Glutamatergic neuron (in vitro differentiated cells): ENCODE data around the gene THAP11. TPM values are rescaled to one million over a fixed set of nuclear protein-coding genes. Genes with fewer than 3 reads are reported as not detected.
A peak's percentile ranks its signal among the peaks of the same experiment; 100 is the strongest.

Source experiments
- DNase-seq: peaks from one replicate; pipeline ENCODE4 v3.0.0; 2022
- H3K27ac Mint-ChIP-seq: one replicate; pipeline ENCODE4 v1.8.0; 2020; ENCODE audit warnings: mild to moderate bottlenecking, mixed read lengths, inconsistent platforms; ENCODE audit not compliant: unreplicated experiment
- H3K27me3 Mint-ChIP-seq: one replicate; pipeline ENCODE4 v1.8.0; 2020; ENCODE audit warnings: mild to moderate bottlenecking, moderate library complexity, mixed read lengths, inconsistent platforms; ENCODE audit not compliant: unreplicated experiment
- H3K36me3 Mint-ChIP-seq: one replicate; pipeline ENCODE4 v1.8.0; 2020; ENCODE audit warnings: mild to moderate bottlenecking, mixed read lengths, inconsistent platforms; ENCODE audit not compliant: unreplicated experiment
- H3K4me1 Mint-ChIP-seq: one replicate; pipeline ENCODE4 v1.8.0; 2020; ENCODE audit warnings: mild to moderate bottlenecking, low read depth, mixed read lengths, inconsistent platforms; ENCODE audit not compliant: unreplicated experiment
- H3K4me3 Mint-ChIP-seq: one replicate; pipeline ENCODE4 v1.8.0; 2020; ENCODE audit warnings: mild to moderate bottlenecking, mixed read lengths, inconsistent platforms; ENCODE audit not compliant: unreplicated experiment
- H3K9me3 Mint-ChIP-seq: one replicate; pipeline ENCODE4 v1.8.0; 2020; ENCODE audit warnings: mild to moderate bottlenecking, moderate library complexity, mixed read lengths, inconsistent platforms; ENCODE audit not compliant: unreplicated experiment
- CTCF ChIP-seq: fragments of 200-600 bp; sonication (generic); IDR thresholded peaks from one replicate; pipeline ENCODE4 v1.5.0; 2021; ENCODE audit not compliant: partially characterized antibody, unreplicated experiment
- total RNA-seq: library from RNA; stranded (reverse); fragmentation: NEBNext Ultra II Directional; extraction: Animal tissue kit (Norgen Biotek cat#: 25700); gene quantifications from one replicate; pipeline ENCODE4 v1.2.1, GENCODE V29; 2021; ENCODE audit not compliant: unreplicated experiment

The THAP11 gene
- total RNA-seq, 1 donor from 2014 or later, result 23.1 TPM

- no peak for DNase-seq
- TF ChIP-seq CTCF, result no peak
- peaks cover 26% of the 10 kb centered on the region for H3K4me1 Mint-ChIP-seq
- peak overlapping the region; percentile 72 for H3K27ac Mint-ChIP-seq
- peaks cover 5% of the 10 kb centered on the region for H3K27me3 Mint-ChIP-seq
- no peaks in the 10 kb centered on the region for H3K36me3 Mint-ChIP-seq
- H3K4me3 Mint-ChIP-seq, result peak overlapping the region; percentile 89
- peaks cover 11% of the 10 kb centered on the region for H3K9me3 Mint-ChIP-seq
Measured at GRCh38 chr16:67841198-67841815, 813 bp upstream of the THAP11 start.

GRCh38 chr16:67842509-67843342, 606 bp downstream of the THAP11 start:
- Mint-ChIP-seq H3K9me3 (peaks cover 13% of the 10 kb centered on the region), H3K27me3 (peaks cover 5% of the 10 kb centered on the region), H3K36me3 (no peaks in the 10 kb centered on the region), H3K4me3 (peak overlapping the region; percentile 97), H3K27ac (peak overlapping the region; percentile 95), H3K4me1 (peaks cover 26% of the 10 kb centered on the region)
- TF ChIP-seq CTCF, result peak; percentile 25
- peak; percentile 79 for DNase-seq

GRCh38 chr16:67843343-67843765, 1.2 kb downstream of the THAP11 start:
- peak overlapping the region; percentile 97 for H3K4me3 Mint-ChIP-seq
- H3K27me3 Mint-ChIP-seq, result peaks cover 3% of the 10 kb centered on the region
- peak overlapping the region; percentile 95 for H3K27ac Mint-ChIP-seq
- H3K36me3 Mint-ChIP-seq, result no peaks in the 10 kb centered on the region
- H3K4me1 Mint-ChIP-seq, result peaks cover 30% of the 10 kb centered on the region
- DNase-seq, result no peak
- TF ChIP-seq CTCF, result no peak
- H3K9me3 Mint-ChIP-seq, result peaks cover 15% of the 10 kb centered on the region

- H3K4me3 Mint-ChIP-seq, result peak overlapping the region; percentile 97
- H3K4me1 Mint-ChIP-seq, result peaks cover 32% of the 10 kb centered on the region
- H3K9me3 Mint-ChIP-seq, result peaks cover 15% of the 10 kb centered on the region
- TF ChIP-seq CTCF, result no peak
- DNase-seq, result no peak
- H3K27ac Mint-ChIP-seq, result peak overlapping the region; percentile 48
- H3K36me3 Mint-ChIP-seq, result no peaks in the 10 kb centered on the region
- peaks cover 3% of the 10 kb centered on the region for H3K27me3 Mint-ChIP-seq
Measured at GRCh38 chr16:67844497-67844896, 2.4 kb downstream of the THAP11 start.
